HepG2 (cell line): Measurements from ENCODE around the gene VPS26B.

Source experiments
- CTCF ChIP-seq: sonication (generic); formaldehyde crosslinking; IDR thresholded peaks from 2 replicates; pipeline ENCODE4 v1.5.0; 2020; ENCODE audit warnings: mild to moderate bottlenecking, missing genetic modification reagents, moderate library complexity
- GABPA ChIP-seq, 2 experiments: IDR thresholded peaks; 2 replicates each; pipeline ENCODE4 v1.6.1; 2011 to 2016; ENCODE audit warnings: low read depth in 2 of 2, low read length in 1 of 2, missing biosample characterization in 1 of 2, missing genetic modification characterization in 1 of 2
- GTF2F1 ChIP-seq: fragments of 150-350 bp; IDR thresholded peaks from 2 replicates; pipeline ENCODE4 v1.6.1; 2014; ENCODE audit warnings: low read length
- REXO4 ChIP-seq: sonication (generic); formaldehyde crosslinking; IDR thresholded peaks from 2 replicates; pipeline ENCODE4 v1.8.0; 2022; ENCODE audit warnings: missing genetic modification reagents, mild to moderate bottlenecking, borderline replicate concordance

DNA sequence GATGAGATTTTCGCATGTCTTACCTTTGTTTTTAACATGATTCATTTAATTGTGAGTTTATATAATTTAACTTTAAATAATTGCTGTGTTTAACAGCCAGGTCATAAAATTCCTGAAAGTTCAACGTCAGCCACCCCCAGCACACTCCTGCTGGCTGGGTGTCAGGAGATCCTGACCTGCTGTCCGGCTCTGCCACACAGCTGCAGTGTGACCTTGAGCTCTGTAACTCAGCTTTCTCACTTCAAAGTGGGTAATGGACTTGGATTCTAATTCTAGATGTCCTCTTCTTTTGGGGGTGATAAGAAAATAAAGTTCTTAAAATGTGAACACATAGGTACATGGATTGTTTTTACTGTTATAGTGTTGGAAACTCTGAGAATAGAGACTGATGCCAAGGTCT is 10.9 kb downstream of the VPS26B start:
- TF ChIP-seq CTCF (CRISPR knock-in tag) (no peak), GABPA (IDR thresholded peaks at IDR 0.05; ENCODE audit: low read depth, low read length) (no peak), GABPA (CRISPR knock-in tag; IDR thresholded peaks at IDR 0.05; ENCODE audit: low read depth) (no peak), GTF2F1 (no peak), REXO4 (CRISPR knock-in tag) (no peak)
